Measurements from ENCODE around the gene GLIPR1.
"Not testable (repeated sequence)": the region's sequence is repeated elsewhere in the genome, so short reads cannot be mapped to it uniquely, and the experiment has no call there.

GLIPR1 gene

GRCh38 chr12:75509621-75510020 is 29.1 kb downstream of the GLIPR1 start:
- in situ Hi-C loops (cut with HindIII; ENCODE audit: low sequenced_read_pairs), result no loop called here

GRCh38 chr12:75511116-75512048 is 30.8 kb downstream of the GLIPR1 start, which contains the start of gene KRR1:
TSS of gene KRR1 (minus strand) at chr12:75511609. CDS start at chr12:75511597, 12 bp downstream.
- in situ Hi-C loops (cut with HindIII; ENCODE audit: low sequenced_read_pairs), result no loop called here

- in situ Hi-C loops (cut with HindIII; ENCODE audit: low sequenced_read_pairs), result not testable (repeated sequence)
Observed at GRCh38 chr12:75521224-75521623, 40.7 kb downstream of the GLIPR1 start.

GRCh38 chr12:75522124-75522523 is 41.6 kb downstream of the GLIPR1 start:
- in situ Hi-C loops (cut with HindIII; ENCODE audit: low sequenced_read_pairs), result not testable (repeated sequence)

- in situ Hi-C loops (cut with HindIII; ENCODE audit: low sequenced_read_pairs), result no loop called here
Observed at GRCh38 chr12:75525263-75525662, 44.7 kb downstream of the GLIPR1 start.

GRCh38 chr12:75526655-75527511 is 46.3 kb downstream of the GLIPR1 start:
- in situ Hi-C loops (cut with HindIII; ENCODE audit: low sequenced_read_pairs), result no loop called here

GRCh38 chr12:75528272-75528671 is 47.7 kb downstream of the GLIPR1 start:
- in situ Hi-C loops (cut with HindIII; ENCODE audit: low sequenced_read_pairs), result no loop called here

- in situ Hi-C loops (cut with HindIII; ENCODE audit: low sequenced_read_pairs), result no loop called here
Observed at GRCh38 chr12:75528692-75529091, 48.1 kb downstream of the GLIPR1 start.

GRCh38 chr12:75529316-75529715 is 48.8 kb downstream of the GLIPR1 start:
- in situ Hi-C loops (cut with HindIII; ENCODE audit: low sequenced_read_pairs), result no loop called here

- in situ Hi-C loops (cut with HindIII; ENCODE audit: low sequenced_read_pairs), result no loop called here
Observed at GRCh38 chr12:75529826-75530225, 49.3 kb downstream of the GLIPR1 start.

- in situ Hi-C loops (cut with HindIII; ENCODE audit: low sequenced_read_pairs), result no loop called here
Observed at GRCh38 chr12:75533239-75533638, 52.7 kb downstream of the GLIPR1 start.

GRCh38 chr12:75539889-75540288 is 59.3 kb downstream of the GLIPR1 start:
- in situ Hi-C loops (cut with HindIII; ENCODE audit: low sequenced_read_pairs), result no loop called here

GRCh38 chr12:75542942-75543341 is 62.4 kb downstream of the GLIPR1 start:
- in situ Hi-C loops (cut with HindIII; ENCODE audit: low sequenced_read_pairs), result no loop called here

GRCh38 chr12:75543529-75543928 is 63.0 kb downstream of the GLIPR1 start:
- in situ Hi-C loops (cut with HindIII; ENCODE audit: low sequenced_read_pairs), result no loop called here

- in situ Hi-C loops (cut with HindIII; ENCODE audit: low sequenced_read_pairs), result no loop called here
Observed at GRCh38 chr12:75545636-75546035, 65.1 kb downstream of the GLIPR1 start.

GRCh38 chr12:75548879-75549278 is 68.3 kb downstream of the GLIPR1 start:
- in situ Hi-C loops (cut with HindIII; ENCODE audit: low sequenced_read_pairs), result no loop called here

GRCh38 chr12:75549989-75550388 is 69.4 kb downstream of the GLIPR1 start:
- in situ Hi-C loops (cut with HindIII; ENCODE audit: low sequenced_read_pairs), result no loop called here

- in situ Hi-C loops (cut with HindIII; ENCODE audit: low sequenced_read_pairs), result no loop called here
Observed at GRCh38 chr12:75550401-75551240, 70.1 kb downstream of the GLIPR1 start.

- in situ Hi-C loops (cut with HindIII; ENCODE audit: low sequenced_read_pairs), result no loop called here
Observed at GRCh38 chr12:75551477-75551876, 70.9 kb downstream of the GLIPR1 start.

GRCh38 chr12:75553398-75553797 is 72.8 kb downstream of the GLIPR1 start:
- in situ Hi-C loops (cut with HindIII; ENCODE audit: low sequenced_read_pairs), result no loop called here
